NCI-H2196 (cell line): ENCODE measurements around the gene KRTAP6-3.

ENCODE experiments used
- DNase-seq: peaks from one replicate; lab custom pipeline; 2025; ENCODE audit not compliant: unreplicated experiment; lab: John Stamatoyannopoulos, UW

The KRTAP6-3 gene

GRCh38 chr21:30623362-30623761, 31.1 kb downstream of the KRTAP6-3 start:
- DNase-seq, result no peak

GRCh38 chr21:30625449-30626165, 33.4 kb downstream of the KRTAP6-3 start:
- no peak for DNase-seq

DNA sequence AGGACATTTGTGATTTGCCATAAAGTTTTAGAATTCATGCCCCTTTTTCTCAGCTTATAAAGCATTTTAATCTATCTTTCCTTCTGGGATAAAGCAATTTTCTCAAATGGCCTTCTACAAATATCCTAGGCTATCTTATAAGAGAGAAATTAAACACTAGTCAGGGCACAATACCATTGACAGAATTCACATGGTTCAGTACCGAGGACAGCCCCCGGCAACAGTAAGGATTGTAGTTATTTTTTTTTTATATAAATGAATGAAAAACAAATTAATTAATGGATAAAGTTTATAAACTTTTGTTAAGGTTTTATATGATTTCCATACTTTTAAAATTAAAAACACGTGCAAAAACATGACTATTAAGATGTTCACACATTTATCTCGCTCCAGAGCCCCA, 35.9 kb downstream of the KRTAP6-3 start:
- DNase-seq, result no peak

DNA sequence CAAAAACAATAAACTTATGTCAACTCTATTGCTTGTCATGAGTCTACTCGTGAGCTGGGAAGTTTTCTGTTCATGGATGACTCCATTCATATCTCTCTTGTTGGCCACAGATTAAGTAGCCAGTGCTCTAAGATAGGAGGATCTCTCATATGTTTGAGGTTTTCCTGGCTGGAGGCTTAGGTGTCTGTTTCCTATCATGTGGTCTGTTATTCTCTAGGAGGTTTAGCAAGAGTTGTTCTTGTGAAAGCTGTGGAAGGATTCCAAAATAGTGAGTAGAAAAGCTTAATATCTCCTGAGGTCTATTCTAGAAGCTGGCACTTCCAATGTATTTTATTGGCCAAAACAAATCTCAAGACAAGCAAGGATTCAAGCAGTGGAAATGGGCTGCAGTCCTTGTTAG, 37.0 kb downstream of the KRTAP6-3 start:
- no peak for DNase-seq

DNA sequence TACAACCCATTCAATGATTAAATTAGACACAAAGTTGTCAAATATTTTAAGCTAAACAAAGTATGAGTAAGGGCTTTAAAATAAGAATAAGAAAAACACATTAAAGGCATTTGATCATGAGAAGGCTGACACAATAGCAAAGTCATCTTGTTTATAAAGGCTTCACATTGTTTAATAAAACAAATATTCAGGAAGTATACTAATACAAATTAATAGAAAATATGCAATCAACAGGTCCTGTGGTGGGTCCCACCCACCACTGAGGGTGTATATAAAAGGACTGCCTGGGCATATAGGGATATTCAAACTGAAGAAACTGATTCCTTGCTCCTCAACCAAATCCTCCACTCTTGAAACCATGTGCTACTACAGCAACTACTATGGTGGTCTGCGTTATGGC, 42.7 kb downstream of the KRTAP6-3 start, which contains the start of gene KRTAP20-2:
TSS of gene KRTAP20-2 (plus strand) at position 301 of the 400 bp plus-strand sequence. CDS start at position 359, 58 bp downstream.
- DNase-seq, result no peak

- no peak for DNase-seq
Measured at GRCh38 chr21:30638686-30639085, 46.4 kb downstream of the KRTAP6-3 start.

- DNase-seq, result no peak
Measured at GRCh38 chr21:30642564-30642963, 50.3 kb downstream of the KRTAP6-3 start, which contains the start of gene KRTAP20-3. KRTAP20-3 (plus strand) TSS chr21:30642864.
